ENCODE measurements around the gene MEG3. TPM values are rescaled to one million over a fixed set of nuclear protein-coding genes. Genes with fewer than 3 reads are reported as not detected.

MEG3 gene
- total and polyA plus RNA-seq, 2 experiments from 2014 or later, result not detected

DNA sequence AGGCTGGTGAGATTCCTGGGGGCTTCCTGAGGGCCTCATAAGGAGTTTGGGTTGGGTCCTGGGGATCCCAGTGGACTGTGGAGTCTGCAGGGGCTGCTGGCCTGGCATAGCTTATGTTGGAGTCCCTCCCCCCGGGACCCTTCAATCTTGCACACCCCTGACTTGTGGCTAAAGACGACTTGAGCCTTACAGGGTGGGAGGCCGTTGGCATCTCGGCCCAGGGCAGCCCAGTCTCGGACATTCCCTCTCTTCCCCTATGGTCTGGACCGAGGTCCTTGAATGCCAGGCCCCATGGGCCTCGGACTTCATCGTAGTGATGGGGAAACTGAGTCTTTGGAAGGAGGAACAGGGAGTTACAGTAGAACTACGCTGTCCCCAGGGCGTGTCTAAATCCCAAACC is 65.1 kb downstream of the MEG3 start:
- no peaks in the 10 kb centered on the region for H3K36me3 ChIP-seq (ENCODE audit: insufficient read depth)
- no peak overlapping the region for H2AFZ ChIP-seq
- TF ChIP-seq, protein P1, sequence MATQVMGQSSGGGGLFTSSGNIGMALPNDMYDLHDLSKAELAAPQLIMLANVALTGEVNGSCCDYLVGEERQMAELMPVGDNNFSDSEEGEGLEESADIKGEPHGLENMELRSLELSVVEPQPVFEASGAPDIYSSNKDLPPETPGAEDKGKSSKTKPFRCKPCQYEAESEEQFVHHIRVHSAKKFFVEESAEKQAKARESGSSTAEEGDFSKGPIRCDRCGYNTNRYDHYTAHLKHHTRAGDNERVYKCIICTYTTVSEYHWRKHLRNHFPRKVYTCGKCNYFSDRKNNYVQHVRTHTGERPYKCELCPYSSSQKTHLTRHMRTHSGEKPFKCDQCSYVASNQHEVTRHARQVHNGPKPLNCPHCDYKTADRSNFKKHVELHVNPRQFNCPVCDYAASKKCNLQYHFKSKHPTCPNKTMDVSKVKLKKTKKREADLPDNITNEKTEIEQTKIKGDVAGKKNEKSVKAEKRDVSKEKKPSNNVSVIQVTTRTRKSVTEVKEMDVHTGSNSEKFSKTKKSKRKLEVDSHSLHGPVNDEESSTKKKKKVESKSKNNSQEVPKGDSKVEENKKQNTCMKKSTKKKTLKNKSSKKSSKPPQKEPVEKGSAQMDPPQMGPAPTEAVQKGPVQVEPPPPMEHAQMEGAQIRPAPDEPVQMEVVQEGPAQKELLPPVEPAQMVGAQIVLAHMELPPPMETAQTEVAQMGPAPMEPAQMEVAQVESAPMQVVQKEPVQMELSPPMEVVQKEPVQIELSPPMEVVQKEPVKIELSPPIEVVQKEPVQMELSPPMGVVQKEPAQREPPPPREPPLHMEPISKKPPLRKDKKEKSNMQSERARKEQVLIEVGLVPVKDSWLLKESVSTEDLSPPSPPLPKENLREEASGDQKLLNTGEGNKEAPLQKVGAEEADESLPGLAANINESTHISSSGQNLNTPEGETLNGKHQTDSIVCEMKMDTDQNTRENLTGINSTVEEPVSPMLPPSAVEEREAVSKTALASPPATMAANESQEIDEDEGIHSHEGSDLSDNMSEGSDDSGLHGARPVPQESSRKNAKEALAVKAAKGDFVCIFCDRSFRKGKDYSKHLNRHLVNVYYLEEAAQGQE (IDR thresholded peaks at IDR 0.05; ENCODE audit: unreplicated experiment), result no peak
- TF ChIP-seq ZNF331 (CRISPR knock-in tag; IDR thresholded peaks at IDR 0.05; ENCODE audit: low read depth), result no peak
- TF ChIP-seq, protein P2, sequence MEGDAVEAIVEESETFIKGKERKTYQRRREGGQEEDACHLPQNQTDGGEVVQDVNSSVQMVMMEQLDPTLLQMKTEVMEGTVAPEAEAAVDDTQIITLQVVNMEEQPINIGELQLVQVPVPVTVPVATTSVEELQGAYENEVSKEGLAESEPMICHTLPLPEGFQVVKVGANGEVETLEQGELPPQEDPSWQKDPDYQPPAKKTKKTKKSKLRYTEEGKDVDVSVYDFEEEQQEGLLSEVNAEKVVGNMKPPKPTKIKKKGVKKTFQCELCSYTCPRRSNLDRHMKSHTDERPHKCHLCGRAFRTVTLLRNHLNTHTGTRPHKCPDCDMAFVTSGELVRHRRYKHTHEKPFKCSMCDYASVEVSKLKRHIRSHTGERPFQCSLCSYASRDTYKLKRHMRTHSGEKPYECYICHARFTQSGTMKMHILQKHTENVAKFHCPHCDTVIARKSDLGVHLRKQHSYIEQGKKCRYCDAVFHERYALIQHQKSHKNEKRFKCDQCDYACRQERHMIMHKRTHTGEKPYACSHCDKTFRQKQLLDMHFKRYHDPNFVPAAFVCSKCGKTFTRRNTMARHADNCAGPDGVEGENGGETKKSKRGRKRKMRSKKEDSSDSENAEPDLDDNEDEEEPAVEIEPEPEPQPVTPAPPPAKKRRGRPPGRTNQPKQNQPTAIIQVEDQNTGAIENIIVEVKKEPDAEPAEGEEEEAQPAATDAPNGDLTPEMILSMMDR (conservative IDR thresholded peaks at IDR 0.05; ENCODE audit: low read depth in 2 of 2), result no peak
- no peaks in the 10 kb centered on the region; the same call in 1 of the 2 replicates for H3K4me1 ChIP-seq (ENCODE audit: insufficient read depth)
- Mint-ChIP-seq H3K36me3 (ENCODE audit: low read depth) (no peaks in the 10 kb centered on the region), H3K4me3 (no peak overlapping the region), H3K27me3 (ENCODE audit: insufficient read depth, low read depth, poor library complexity) (peaks cover 7% of the 10 kb centered on the region), H3K9me3 (no peaks in the 10 kb centered on the region), H3K27ac (no peak overlapping the region), H3K4me1 (peaks cover 17% of the 10 kb centered on the region)
- no peaks in the 10 kb centered on the region for H3K27me3 ChIP-seq (ENCODE audit: insufficient read depth)
- H3K4me3 ChIP-seq, result no peak overlapping the region
- H4K20me1 ChIP-seq (replicated peaks; ENCODE audit: insufficient read depth), result no peaks in the 10 kb centered on the region
- H3K9me2 ChIP-seq (ENCODE audit: insufficient read depth), result no peaks in the 10 kb centered on the region
- ATAC-seq, result no peak
- H3F3A ChIP-seq (replicated peaks; ENCODE audit: low read depth), result no peaks in the 10 kb centered on the region
- H3K4me2 ChIP-seq, result no peak overlapping the region
- no peak overlapping the region for H3K27ac ChIP-seq (ENCODE audit: low read depth)
- H3K79me2 ChIP-seq (replicated peaks; ENCODE audit: insufficient read depth), result no peaks in the 10 kb centered on the region
- no peak for DNase-seq (ENCODE audit: low spot score)

DNA sequence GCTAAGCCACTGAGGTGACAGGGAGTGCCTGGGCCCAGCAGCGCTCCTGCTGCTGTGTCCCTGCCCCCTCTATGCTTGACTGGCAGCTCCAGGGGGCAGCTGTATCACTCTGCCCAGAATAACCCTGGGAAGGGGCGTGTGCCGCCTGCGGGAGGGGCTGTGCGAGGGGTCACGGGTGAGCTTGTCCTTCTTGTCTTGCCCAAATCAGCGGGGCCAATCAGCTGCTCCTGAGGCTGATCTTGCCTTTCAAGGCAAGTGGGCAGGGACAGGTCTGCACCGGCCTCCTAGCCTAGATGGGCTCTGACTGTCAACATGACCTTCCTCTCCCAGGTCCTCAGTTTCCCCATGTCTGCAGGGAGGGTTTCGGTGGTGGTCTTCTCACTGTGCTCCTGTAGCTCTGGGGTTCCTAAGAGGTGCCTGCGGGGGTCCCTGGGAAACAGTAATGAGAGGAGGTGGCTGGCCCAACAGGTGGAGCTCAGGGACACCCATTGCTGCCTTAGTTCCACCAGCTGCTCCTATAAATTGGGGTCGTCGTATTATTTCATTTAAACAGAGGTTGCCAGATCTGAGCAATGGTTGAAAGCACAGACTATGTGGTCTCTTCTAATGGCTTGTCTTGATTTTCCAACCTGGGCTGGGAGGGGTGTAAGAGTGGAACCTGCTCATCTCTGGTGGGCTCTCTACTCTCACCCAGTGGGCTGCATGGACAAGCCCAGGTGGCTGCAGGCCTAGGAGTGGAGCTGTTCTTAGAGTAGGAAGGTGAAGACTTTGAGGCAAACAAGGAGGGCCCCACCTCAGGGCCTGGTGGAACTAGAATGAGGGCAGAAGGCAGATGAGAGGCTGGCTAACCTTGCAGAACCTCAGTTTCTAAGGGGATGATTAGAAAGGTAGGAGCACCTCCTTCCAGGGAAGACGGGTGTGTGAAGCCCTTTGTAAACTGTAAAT is 65.9 kb downstream of the MEG3 start:
- H3K36me3 ChIP-seq (ENCODE audit: insufficient read depth), result no peaks in the 10 kb centered on the region
- DNase-seq (ENCODE audit: low spot score) (no peak), ATAC-seq (no peak)
- no peaks in the 10 kb centered on the region for H3K79me2 ChIP-seq (replicated peaks; ENCODE audit: insufficient read depth)
- H3K27ac ChIP-seq (ENCODE audit: low read depth), result no peak overlapping the region
- H3K9me2 ChIP-seq (ENCODE audit: insufficient read depth), result no peaks in the 10 kb centered on the region
- Mint-ChIP-seq H3K4me1 (peaks cover 17% of the 10 kb centered on the region), H3K27ac (no peak overlapping the region), H3K4me3 (no peak overlapping the region), H3K9me3 (no peaks in the 10 kb centered on the region), H3K27me3 (ENCODE audit: insufficient read depth, low read depth, poor library complexity) (peaks cover 7% of the 10 kb centered on the region), H3K36me3 (ENCODE audit: low read depth) (no peaks in the 10 kb centered on the region)
- H3F3A ChIP-seq (replicated peaks; ENCODE audit: low read depth), result no peaks in the 10 kb centered on the region
- H2AFZ ChIP-seq, result no peak overlapping the region
- H3K4me1 ChIP-seq (ENCODE audit: insufficient read depth), result no peaks in the 10 kb centered on the region; the same call in 1 of the 2 replicates
- no peaks in the 10 kb centered on the region for H3K27me3 ChIP-seq (ENCODE audit: insufficient read depth)
- no peak overlapping the region for H3K4me2 ChIP-seq
- H3K4me3 ChIP-seq, result no peak overlapping the region
- no peaks in the 10 kb centered on the region for H4K20me1 ChIP-seq (replicated peaks; ENCODE audit: insufficient read depth)
- no peak for TF ChIP-seq EZH2phosphoT487 (IDR thresholded peaks at IDR 0.05; ENCODE audit: unreplicated experiment)

All from GM23338 (cell line).